ENCODE data around the gene EFHD2.
"Not testable (repeated sequence)": the region's sequence is repeated elsewhere in the genome, so short reads cannot be mapped to it uniquely, and the experiment has no call there.

EFHD2 gene

GRCh38 chr1:15452866-15453571 is 43.3 kb downstream of the EFHD2 start:
- no peak for DNase-seq (ENCODE audit: low read depth in 2 of 2)

GRCh38 chr1:15453734-15454133 is 44.0 kb downstream of the EFHD2 start:
- DNase-seq (ENCODE audit: low read depth in 2 of 2) = no peak

DNA sequence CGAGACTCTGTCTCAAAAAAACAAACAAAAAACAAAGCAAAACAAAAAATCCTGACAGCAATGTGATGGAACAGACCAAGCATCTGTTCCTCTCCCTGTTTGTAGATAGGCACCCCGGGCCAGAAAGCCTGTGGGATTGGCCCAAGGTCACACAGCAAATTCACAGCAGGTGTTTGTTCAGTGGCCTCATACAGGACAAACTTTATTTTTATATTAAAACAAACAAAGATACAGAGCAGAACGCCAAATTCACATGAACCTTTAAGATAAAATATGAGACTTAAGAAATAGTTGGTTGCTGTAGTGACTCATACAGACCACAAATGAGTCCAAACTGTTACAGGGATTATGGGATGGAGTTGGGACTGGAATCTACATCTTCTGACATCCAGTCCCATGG is 44.6 kb downstream of the EFHD2 start:
- no peak for DNase-seq (ENCODE audit: low read depth in 2 of 2)

GRCh38 chr1:15455522-15455921 is 45.8 kb downstream of the EFHD2 start:
- DNase-seq (ENCODE audit: low read depth in 2 of 2) = no peak

- no peak for DNase-seq (ENCODE audit: low read depth in 2 of 2)
These were observed 46.7 kb downstream of the EFHD2 start, which contains the start of gene CELA2A for GRCh38 chr1:15456313-15456954. TSS of gene CELA2A (plus strand) at chr1:15456732. CDS start at chr1:15456754, 22 bp downstream.

GRCh38 chr1:15457585-15457984 is 47.9 kb downstream of the EFHD2 start:
- DNase-seq (ENCODE audit: low read depth in 2 of 2) = no peak

DNA sequence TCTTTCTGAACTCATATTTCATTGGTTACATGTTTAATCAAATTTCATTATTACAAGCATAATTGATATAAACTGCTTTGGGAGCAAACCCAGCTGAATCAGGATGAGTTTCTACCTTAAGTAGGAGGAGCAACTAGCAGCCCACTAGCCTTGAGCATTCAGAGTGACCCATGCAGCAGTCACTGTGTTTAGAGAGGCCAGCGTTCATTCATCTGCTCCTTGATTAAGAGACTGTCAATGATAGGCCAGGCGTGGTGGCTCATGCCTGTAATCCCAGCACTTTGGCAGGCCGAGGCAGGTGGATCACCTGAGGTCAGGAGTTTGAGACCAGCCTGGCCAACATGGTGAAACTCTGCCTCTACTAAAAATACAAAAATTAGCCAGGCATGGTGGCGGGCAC is 48.7 kb downstream of the EFHD2 start:
- not testable (repeated sequence) for DNase-seq (ENCODE audit: low read depth in 2 of 2)

GRCh38 chr1:15459771-15460707 is 50.4 kb downstream of the EFHD2 start:
- DNase-seq (ENCODE audit: low read depth in 2 of 2) = no peak

GRCh38 chr1:15460708-15461095 is 51.0 kb downstream of the EFHD2 start:
- DNase-seq (ENCODE audit: low read depth in 2 of 2) = no peak

DNA sequence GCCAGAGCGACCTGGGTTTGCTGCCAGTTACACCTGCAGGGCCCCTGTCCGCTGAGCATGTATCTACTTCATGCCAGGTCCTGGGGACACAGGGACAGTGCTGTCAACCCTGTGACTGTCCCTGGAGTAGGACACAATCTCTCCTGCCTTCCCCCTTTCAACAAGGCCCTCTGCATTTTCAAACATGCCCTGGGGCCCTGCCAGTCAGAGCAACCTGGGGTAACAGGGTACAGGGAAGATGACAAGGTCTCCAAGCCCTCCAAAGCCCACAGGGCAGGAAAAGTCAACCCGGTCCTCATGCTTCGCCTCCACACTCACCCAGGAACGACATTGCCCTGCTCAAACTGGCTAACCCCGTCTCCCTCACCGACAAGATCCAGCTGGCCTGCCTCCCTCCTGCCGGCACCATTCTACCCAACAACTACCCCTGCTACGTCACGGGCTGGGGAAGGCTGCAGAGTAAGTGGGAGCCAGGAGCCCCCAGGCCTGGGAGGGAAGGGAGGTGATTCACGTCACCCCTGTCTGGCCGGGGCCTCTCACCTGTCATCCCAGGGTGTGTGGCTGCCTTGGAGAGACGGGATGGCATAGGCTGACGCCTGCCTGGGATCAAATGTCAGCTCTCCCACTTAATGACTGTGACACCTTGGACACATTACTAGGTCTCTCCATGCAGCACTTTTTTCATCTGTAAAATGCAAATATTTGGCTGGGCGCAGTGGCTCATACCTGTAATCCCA is 53.5 kb downstream of the EFHD2 start:
- DNase-seq (ENCODE audit: low read depth in 2 of 2) = not testable (repeated sequence)

GRCh38 chr1:15463926-15464322 is 54.2 kb downstream of the EFHD2 start:
- not testable (repeated sequence) for DNase-seq (ENCODE audit: low read depth in 2 of 2)

GRCh38 chr1:15465674-15466073 is 56.0 kb downstream of the EFHD2 start:
- no peak for DNase-seq (ENCODE audit: low read depth in 2 of 2)

DNA sequence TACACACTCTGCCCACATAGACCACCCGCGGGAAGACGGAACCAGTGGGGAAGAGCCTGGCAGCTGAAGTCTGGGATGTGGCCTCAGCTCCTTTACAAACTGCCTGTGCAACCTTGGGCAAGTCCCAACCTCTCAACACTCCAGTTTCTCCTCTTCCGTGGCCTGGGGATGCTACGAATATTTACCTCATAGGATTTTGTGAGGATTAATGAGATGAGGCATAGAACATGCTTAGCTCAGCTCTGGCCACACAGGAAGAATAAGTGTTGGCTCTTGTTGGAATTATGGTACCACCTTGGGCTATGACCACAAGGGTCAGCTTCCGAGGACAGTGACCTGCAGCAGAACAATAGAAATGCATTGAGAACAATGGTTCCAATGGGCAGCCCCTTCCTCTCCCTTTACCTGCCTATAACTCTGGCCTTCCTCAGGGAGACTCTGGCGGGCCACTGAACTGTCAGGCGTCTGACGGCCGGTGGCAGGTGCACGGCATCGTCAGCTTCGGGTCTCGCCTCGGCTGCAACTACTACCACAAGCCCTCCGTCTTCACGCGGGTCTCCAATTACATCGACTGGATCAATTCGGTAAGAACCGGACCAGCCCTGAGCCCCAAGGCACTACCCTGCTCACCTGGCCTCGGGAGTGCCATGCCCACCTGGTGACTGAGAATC is 57.4 kb downstream of the EFHD2 start:
- DNase-seq (ENCODE audit: low read depth in 2 of 2) = not testable (repeated sequence)

GRCh38 chr1:15468145-15468544 is 58.5 kb downstream of the EFHD2 start:
- DNase-seq (ENCODE audit: low read depth in 2 of 2) = no peak

DNA sequence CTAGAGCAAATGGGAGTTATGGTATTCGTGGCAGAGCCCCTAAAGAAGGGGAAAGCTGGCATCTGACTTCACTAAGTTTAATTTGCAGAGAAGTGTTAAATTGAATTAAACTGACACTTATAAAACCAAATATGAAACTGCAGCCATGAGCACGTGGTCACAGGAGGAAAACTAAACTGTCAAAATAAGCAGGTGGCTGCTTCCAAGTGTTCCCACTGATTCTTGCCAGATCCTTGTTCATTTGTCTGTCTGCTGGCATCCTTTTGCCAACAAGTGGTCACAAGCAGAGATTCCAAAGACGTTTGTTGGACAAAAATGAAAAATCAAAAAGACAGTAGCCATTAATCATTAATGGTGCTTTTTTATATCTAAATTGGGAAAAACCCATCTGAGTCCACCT is 59.7 kb downstream of the EFHD2 start:
- DNase-seq (ENCODE audit: low read depth in 2 of 2) = no peak

DNA sequence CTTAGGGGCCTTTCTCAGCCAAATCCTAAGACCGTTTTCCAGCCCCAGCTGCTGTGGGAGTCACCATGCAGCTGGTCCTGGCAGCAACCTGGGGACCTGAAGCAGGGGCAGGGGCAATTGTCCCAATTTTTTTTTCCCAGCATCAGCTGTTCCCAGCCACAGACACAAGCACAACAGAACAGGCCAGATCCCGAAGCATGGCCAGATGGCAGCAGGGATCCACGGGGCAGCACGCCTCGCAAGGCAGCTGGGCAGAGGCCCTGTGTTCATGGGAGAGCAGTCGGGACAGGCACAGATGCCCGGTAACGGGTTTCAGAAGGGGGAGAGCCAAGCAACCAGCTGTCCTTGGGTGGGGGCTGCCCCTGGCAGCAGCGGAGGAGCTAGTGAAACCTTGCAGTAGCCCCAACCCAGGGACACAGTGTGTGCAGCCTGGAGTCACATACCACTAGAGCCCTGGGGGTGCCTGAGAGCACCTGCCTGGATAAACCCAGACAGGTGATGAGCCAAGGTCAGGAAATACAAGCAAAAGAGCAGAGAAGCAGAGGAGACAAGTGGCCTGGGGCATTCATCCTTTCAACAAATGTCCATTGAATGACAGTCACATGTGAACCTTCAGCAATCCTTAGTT is 60.2 kb downstream of the EFHD2 start:
- not testable (repeated sequence) for DNase-seq (ENCODE audit: low read depth in 2 of 2)

GRCh38 chr1:15471067-15471466 is 61.4 kb downstream of the EFHD2 start:
- DNase-seq (ENCODE audit: low read depth in 2 of 2) = not testable (repeated sequence)

- not testable (repeated sequence) for DNase-seq (ENCODE audit: low read depth in 2 of 2)
These were observed 62.0 kb downstream of the EFHD2 start for GRCh38 chr1:15471723-15472122.

DNA sequence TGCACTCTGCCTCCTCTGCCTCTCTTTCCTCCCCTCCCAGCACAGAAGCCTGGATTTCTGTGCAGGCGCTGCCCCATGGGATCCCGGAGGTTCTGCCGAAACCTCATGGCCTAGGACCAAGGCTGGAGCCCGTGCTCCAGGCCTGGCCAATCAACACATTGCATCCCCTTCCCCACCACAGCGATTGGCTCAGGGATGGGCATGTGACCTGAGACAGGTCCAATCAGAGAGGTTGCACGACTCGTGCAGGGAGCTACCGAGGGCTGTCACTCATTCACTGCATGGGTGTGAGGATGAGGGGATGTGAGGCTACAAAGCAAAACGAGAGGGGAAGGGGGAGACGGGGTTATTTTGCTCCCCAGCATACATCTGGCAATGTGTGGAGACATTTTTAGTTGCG is 62.9 kb downstream of the EFHD2 start:
- no peak for DNase-seq (ENCODE audit: low read depth in 2 of 2)

- DNase-seq (ENCODE audit: low read depth in 2 of 2) = no peak
These were observed 66.1 kb downstream of the EFHD2 start, which contains the start of gene CELA2B for GRCh38 chr1:15475752-15476314. TSS of gene CELA2B (plus strand) at chr1:15476104. CDS start at chr1:15476126, 22 bp downstream.

All from stimulated activated CD4-positive, alpha-beta T cell treated with anti-CD3 and anti-CD28 coated beads, Interleukin-1b, Interleukin-23, amount 100 ng/mL, for 4 hours (primary cell).